ENCODE data around the gene MAGEA1.
"Not testable (repeated sequence)": the region's sequence is repeated elsewhere in the genome, so short reads cannot be mapped to it uniquely, and the experiment has no call there.

The MAGEA1 gene

DNA sequence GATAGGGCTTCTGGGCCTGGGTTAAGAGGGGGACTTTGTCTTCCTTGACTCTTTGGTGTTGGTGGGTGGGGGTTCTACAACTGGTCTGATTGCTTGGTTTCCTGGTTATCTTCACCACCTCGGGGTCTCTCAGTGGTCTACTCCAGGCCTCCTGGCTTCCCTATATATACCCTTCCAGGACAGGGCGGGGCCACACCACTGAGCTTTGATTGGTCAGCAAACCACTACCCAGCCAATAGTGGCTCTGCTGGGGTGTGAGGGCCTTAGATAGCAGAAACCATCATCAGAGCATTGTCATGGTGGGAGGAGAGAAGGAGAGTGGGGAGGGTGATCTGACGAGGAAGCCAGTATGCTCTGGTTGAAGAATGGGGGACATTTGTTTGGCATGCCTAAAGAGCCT lies 14.4 kb upstream of the MAGEA1 start:
- TF ChIP-seq, protein P1, sequence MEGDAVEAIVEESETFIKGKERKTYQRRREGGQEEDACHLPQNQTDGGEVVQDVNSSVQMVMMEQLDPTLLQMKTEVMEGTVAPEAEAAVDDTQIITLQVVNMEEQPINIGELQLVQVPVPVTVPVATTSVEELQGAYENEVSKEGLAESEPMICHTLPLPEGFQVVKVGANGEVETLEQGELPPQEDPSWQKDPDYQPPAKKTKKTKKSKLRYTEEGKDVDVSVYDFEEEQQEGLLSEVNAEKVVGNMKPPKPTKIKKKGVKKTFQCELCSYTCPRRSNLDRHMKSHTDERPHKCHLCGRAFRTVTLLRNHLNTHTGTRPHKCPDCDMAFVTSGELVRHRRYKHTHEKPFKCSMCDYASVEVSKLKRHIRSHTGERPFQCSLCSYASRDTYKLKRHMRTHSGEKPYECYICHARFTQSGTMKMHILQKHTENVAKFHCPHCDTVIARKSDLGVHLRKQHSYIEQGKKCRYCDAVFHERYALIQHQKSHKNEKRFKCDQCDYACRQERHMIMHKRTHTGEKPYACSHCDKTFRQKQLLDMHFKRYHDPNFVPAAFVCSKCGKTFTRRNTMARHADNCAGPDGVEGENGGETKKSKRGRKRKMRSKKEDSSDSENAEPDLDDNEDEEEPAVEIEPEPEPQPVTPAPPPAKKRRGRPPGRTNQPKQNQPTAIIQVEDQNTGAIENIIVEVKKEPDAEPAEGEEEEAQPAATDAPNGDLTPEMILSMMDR (IDR thresholded peaks at IDR 0.05; ENCODE audit: unreplicated experiment in 3 of 3) = no peak
- no peaks in the 10 kb centered on the region for H3K27me3 Mint-ChIP-seq (ENCODE audit: low read depth)
- H3K9me3 Mint-ChIP-seq = peaks cover 11% of the 10 kb centered on the region
- H3K4me3 Mint-ChIP-seq = no peak overlapping the region
- H3K27ac Mint-ChIP-seq = no peak overlapping the region
- no peaks in the 10 kb centered on the region for H3K4me1 Mint-ChIP-seq
- H3K36me3 Mint-ChIP-seq (ENCODE audit: low read depth) = no peaks in the 10 kb centered on the region

GRCh38 chrX:153168423-153168822 lies 10.7 kb upstream of the MAGEA1 start:
- not testable (repeated sequence) for H3K4me3 Mint-ChIP-seq; H3K4me1 Mint-ChIP-seq; H3K27ac Mint-ChIP-seq; H3K27me3 Mint-ChIP-seq (ENCODE audit: low read depth); H3K36me3 Mint-ChIP-seq (ENCODE audit: low read depth)
- peaks cover 16% of the 10 kb centered on the region for H3K9me3 Mint-ChIP-seq

DNA sequence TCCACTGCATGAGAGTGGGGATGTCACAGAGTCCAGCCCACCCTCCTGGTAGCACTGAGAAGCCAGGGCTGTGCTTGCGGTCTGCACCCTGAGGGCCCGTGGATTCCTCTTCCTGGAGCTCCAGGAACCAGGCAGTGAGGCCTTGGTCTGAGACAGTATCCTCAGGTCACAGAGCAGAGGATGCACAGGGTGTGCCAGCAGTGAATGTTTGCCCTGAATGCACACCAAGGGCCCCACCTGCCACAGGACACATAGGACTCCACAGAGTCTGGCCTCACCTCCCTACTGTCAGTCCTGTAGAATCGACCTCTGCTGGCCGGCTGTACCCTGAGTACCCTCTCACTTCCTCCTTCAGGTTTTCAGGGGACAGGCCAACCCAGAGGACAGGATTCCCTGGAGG lies 2.7 kb downstream of the MAGEA1 start:
- peaks cover 2% of the 10 kb centered on the region for H3K9me3 Mint-ChIP-seq
- TF ChIP-seq, protein P1 (IDR thresholded peaks at IDR 0.05; ENCODE audit: unreplicated experiment in 3 of 3) = no peak
- no peaks in the 10 kb centered on the region for H3K4me1 Mint-ChIP-seq
- H3K27ac Mint-ChIP-seq = no peak overlapping the region
- H3K27me3 Mint-ChIP-seq (ENCODE audit: low read depth) = no peaks in the 10 kb centered on the region
- no peaks in the 10 kb centered on the region for H3K36me3 Mint-ChIP-seq (ENCODE audit: low read depth)
- H3K4me3 Mint-ChIP-seq = no peak overlapping the region

DNA sequence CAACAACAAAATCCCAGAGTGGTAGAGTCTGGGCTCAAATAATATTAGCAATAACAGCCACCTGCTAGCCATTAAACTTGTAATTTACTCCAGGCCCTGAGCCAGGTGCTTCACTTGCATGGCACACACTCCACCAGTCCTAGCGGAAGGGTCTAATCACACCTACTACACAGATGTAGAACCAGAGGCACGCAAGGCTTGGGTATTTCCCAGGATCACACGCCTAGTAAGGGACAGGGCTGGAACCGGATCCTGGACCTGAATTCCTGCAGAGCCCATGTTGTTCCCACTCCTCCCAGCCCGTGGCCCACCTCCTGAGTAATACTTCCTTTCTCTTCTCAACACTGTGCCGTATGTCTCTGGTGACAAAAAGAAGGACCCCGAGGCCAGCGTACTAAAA lies 5.7 kb downstream of the MAGEA1 start:
- no peaks in the 10 kb centered on the region for H3K36me3 Mint-ChIP-seq (ENCODE audit: low read depth)
- peaks cover 7% of the 10 kb centered on the region for H3K9me3 Mint-ChIP-seq
- H3K27me3 Mint-ChIP-seq (ENCODE audit: low read depth) = no peaks in the 10 kb centered on the region
- TF ChIP-seq, protein P1 (IDR thresholded peaks at IDR 0.05; ENCODE audit: unreplicated experiment in 3 of 3) = no peak
- no peaks in the 10 kb centered on the region for H3K4me1 Mint-ChIP-seq
- no peak overlapping the region for H3K4me3 Mint-ChIP-seq
- H3K27ac Mint-ChIP-seq = no peak overlapping the region

GRCh38 chrX:153190381-153190780 lies 11.3 kb downstream of the MAGEA1 start:
- Mint-ChIP-seq H3K4me1 (no peaks in the 10 kb centered on the region), H3K4me3 (no peak overlapping the region)
- TF ChIP-seq, protein P1 (IDR thresholded peaks at IDR 0.05; ENCODE audit: unreplicated experiment in 3 of 3) = no peak

DNA sequence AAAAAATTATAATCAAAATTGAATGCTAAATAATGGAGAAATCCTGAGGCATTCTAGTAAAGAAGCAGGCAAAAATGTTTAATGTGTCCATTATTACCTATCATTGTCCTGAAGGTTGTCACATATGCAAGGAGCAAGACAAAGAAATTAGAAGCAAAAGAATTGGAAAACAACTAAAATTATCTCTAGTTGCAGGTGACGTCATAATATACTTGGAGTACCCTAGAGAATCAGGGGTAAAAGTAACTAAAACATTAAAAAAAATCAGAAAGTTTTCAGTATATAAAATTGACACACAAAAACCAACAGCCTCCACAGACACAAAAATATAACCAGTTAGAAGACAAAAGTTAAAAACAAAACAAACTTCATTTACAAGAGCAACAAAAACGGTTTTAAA lies 21.4 kb downstream of the MAGEA1 start:
- H3K27me3 Mint-ChIP-seq (ENCODE audit: low read depth) = no peaks in the 10 kb centered on the region
- H3K9me3 Mint-ChIP-seq = peaks cover 13% of the 10 kb centered on the region
- H3K36me3 Mint-ChIP-seq (ENCODE audit: low read depth) = no peaks in the 10 kb centered on the region
- peaks cover 5% of the 10 kb centered on the region for H3K4me1 Mint-ChIP-seq
- H3K27ac Mint-ChIP-seq = no peak overlapping the region
- TF ChIP-seq, protein P1 (IDR thresholded peaks at IDR 0.05; ENCODE audit: unreplicated experiment in 3 of 3) = no peak
- no peak overlapping the region for H3K4me3 Mint-ChIP-seq

More at GRCh38 chrX:153190381-153190780, 11.3 kb downstream of the MAGEA1 start:
- Mint-ChIP-seq H3K27ac (no peak overlapping the region), H3K36me3 (ENCODE audit: low read depth) (no peaks in the 10 kb centered on the region), H3K9me3 (peaks cover 20% of the 10 kb centered on the region), H3K27me3 (ENCODE audit: low read depth) (no peaks in the 10 kb centered on the region)

All from nephron (organoid).